Astrocyte (in vitro differentiated cells and primary cell): Measurements from ENCODE around the gene ADGRG7. TPM values are rescaled to one million over a fixed set of nuclear protein-coding genes. Genes with fewer than 3 reads are reported as not detected.

Source experiments
- DNase-seq: peaks from one replicate; pipeline ENCODE4 v3.0.0-alpha.2; 2010; ENCODE audit warnings: low read depth
- FAIRE-seq: peaks from 2 replicates; lab custom pipeline; 2011; peaks lifted over from hg19 to GRCh38; lab: Jason Lieb, UNC
- H2AFZ ChIP-seq: 2 replicates; pipeline ENCODE4 v1.6.0; 2012; ENCODE audit warnings: low read depth, low read length, inconsistent platforms
- H3K27ac ChIP-seq: 2 replicates; pipeline ENCODE4 v1.5.1; 2011; ENCODE audit warnings: low read depth, low read length, inconsistent platforms
- H3K27me3 ChIP-seq: 2 replicates; pipeline ENCODE4 v1.6.0; 2011; ENCODE audit warnings: low read length, inconsistent platforms; ENCODE audit not compliant: insufficient read depth
- H3K36me3 ChIP-seq: 2 replicates; pipeline ENCODE4 v1.5.1; 2011; ENCODE audit warnings: low read length, inconsistent platforms; ENCODE audit not compliant: insufficient read depth
- H3K4me1 ChIP-seq: 2 replicates; pipeline ENCODE4 v1.5.1; 2011; ENCODE audit warnings: low read length, inconsistent platforms; ENCODE audit not compliant: insufficient read depth
- H3K4me2 ChIP-seq: 2 replicates; pipeline ENCODE4 v1.6.0; 2012; ENCODE audit warnings: low read length, inconsistent platforms
- H3K4me3 ChIP-seq: 2 replicates; pipeline ENCODE4 v1.5.1; 2011; ENCODE audit warnings: low read depth, mild to moderate bottlenecking, low read length, inconsistent platforms; ENCODE audit not compliant: insufficient read depth
- H3K79me2 ChIP-seq: 2 replicates; pipeline ENCODE4 v1.6.0; 2012; ENCODE audit warnings: mild to moderate bottlenecking, low read length, inconsistent platforms; ENCODE audit not compliant: insufficient read depth
- H3K9ac ChIP-seq: 2 replicates; pipeline ENCODE4 v1.6.0; 2012; ENCODE audit warnings: mild to moderate bottlenecking, low read length, inconsistent platforms
- H3K9me3 ChIP-seq: 2 replicates; pipeline ENCODE4 v1.5.1; 2012; ENCODE audit warnings: low read depth, mild to moderate bottlenecking, low read length, inconsistent platforms; ENCODE audit not compliant: insufficient read depth
- H4K20me1 ChIP-seq: 2 replicates; pipeline ENCODE4 v1.6.0; 2012; ENCODE audit warnings: low read length, inconsistent platforms; ENCODE audit not compliant: insufficient read depth
- H3K27ac Mint-ChIP-seq: one replicate; pipeline ENCODE4 v1.8.0; 2021; ENCODE audit warnings: mild to moderate bottlenecking, mixed read lengths; ENCODE audit not compliant: unreplicated experiment
- H3K27me3 Mint-ChIP-seq: one replicate; pipeline ENCODE4 v1.8.0; 2021; ENCODE audit warnings: low read depth, mixed read lengths; ENCODE audit not compliant: unreplicated experiment
- H3K36me3 Mint-ChIP-seq: one replicate; pipeline ENCODE4 v1.8.0; 2021; ENCODE audit warnings: low read depth, mixed read lengths; ENCODE audit not compliant: unreplicated experiment
- H3K4me1 Mint-ChIP-seq: one replicate; pipeline ENCODE4 v1.8.0; 2021; ENCODE audit warnings: low read depth, mixed read lengths; ENCODE audit not compliant: unreplicated experiment
- H3K4me3 Mint-ChIP-seq: one replicate; pipeline ENCODE4 v1.8.0; 2021; ENCODE audit warnings: mild to moderate bottlenecking, moderate library complexity, mixed read lengths; ENCODE audit not compliant: unreplicated experiment
- H3K9me3 Mint-ChIP-seq: one replicate; pipeline ENCODE4 v1.8.0; 2021; ENCODE audit warnings: mild to moderate bottlenecking, mixed read lengths; ENCODE audit not compliant: unreplicated experiment
- CTCF ChIP-seq: IDR thresholded peaks from 2 replicates; pipeline ENCODE4 v1.5.1; 2011; ENCODE audit warnings: low read depth, mild to moderate bottlenecking, inconsistent platforms, low read length, moderate library complexity; ENCODE audit not compliant: insufficient read depth
- EZH2 ChIP-seq: IDR thresholded peaks from 2 replicates; pipeline ENCODE4 v1.6.1; 2012; ENCODE audit warnings: mild to moderate bottlenecking, low read length, inconsistent platforms; ENCODE audit not compliant: insufficient read depth
- total RNA-seq: library from RNA; stranded (reverse); gene quantifications from 2 replicates; pipeline ENCODE4 v1.2.1, GENCODE V29; 2021

ADGRG7 gene
- total RNA-seq, 1 donor from 2014 or later: not detected

- H2AFZ ChIP-seq: peak overlapping the region; percentile 59
- H3K9me3 ChIP-seq: no peaks in the 10 kb centered on the region
- Mint-ChIP-seq H3K27ac (peak overlapping the region; percentile 60), H3K36me3 (no peaks in the 10 kb centered on the region), H3K9me3 (no peaks in the 10 kb centered on the region), H3K4me3 (no peak overlapping the region), H3K27me3 (no peaks in the 10 kb centered on the region), H3K4me1 (peaks cover 11% of the 10 kb centered on the region)
- peak overlapping the region; percentile 74 for H3K4me2 ChIP-seq
- peak; percentile 61 for DNase-seq
- peak overlapping the region; percentile 53 for H3K27ac ChIP-seq
- H3K4me1 ChIP-seq: peaks cover 6% of the 10 kb centered on the region
- H3K36me3 ChIP-seq: no peaks in the 10 kb centered on the region
- H4K20me1 ChIP-seq: no peaks in the 10 kb centered on the region
- peak; percentile 80 for FAIRE-seq
- H3K27me3 ChIP-seq: no peaks in the 10 kb centered on the region
- peak overlapping the region; percentile 20 for H3K4me3 ChIP-seq
- H3K9ac ChIP-seq: peak overlapping the region; percentile 46
- H3K79me2 ChIP-seq: no peaks in the 10 kb centered on the region
- TF ChIP-seq CTCF (no peak), EZH2 (no peak)
Observed at GRCh38 chr3:100650651-100651619, 41.5 kb downstream of the ADGRG7 start.

- H3K79me2 ChIP-seq: no peaks in the 10 kb centered on the region
- no peak for TF ChIP-seq CTCF
- no peak for TF ChIP-seq EZH2
- Mint-ChIP-seq H3K36me3 (no peaks in the 10 kb centered on the region), H3K27me3 (no peaks in the 10 kb centered on the region), H3K4me1 (peaks cover 11% of the 10 kb centered on the region), H3K9me3 (no peaks in the 10 kb centered on the region), H3K27ac (no peak overlapping the region), H3K4me3 (no peak overlapping the region)
- H3K9ac ChIP-seq: no peak overlapping the region
- no peak overlapping the region for H3K4me2 ChIP-seq
- no peak overlapping the region for H2AFZ ChIP-seq
- DNase-seq (no peak), FAIRE-seq (no peak)
- no peaks in the 10 kb centered on the region for H3K9me3 ChIP-seq
- no peak overlapping the region for H3K27ac ChIP-seq
- H4K20me1 ChIP-seq: no peaks in the 10 kb centered on the region
- no peaks in the 10 kb centered on the region for H3K27me3 ChIP-seq
- H3K4me3 ChIP-seq: no peak overlapping the region
- no peaks in the 10 kb centered on the region for H3K36me3 ChIP-seq
- H3K4me1 ChIP-seq: peaks cover 6% of the 10 kb centered on the region
Observed at GRCh38 chr3:100653604-100654294, 44.3 kb downstream of the ADGRG7 start.
